ENCODE measurements around the gene PSME1. TPM values are rescaled to one million over a fixed set of nuclear protein-coding genes. Genes with fewer than 3 reads are reported as not detected.
A peak's percentile ranks its signal among the peaks of the same experiment; 100 is the strongest.

PSME1 gene
- total and polyA plus RNA-seq, 2 of the 13 experiments (the other 11 are each of a cell fraction or from before 2014, with no cell fraction given): 159 to 608 TPM

- CTCF ChIA-PET (ENCODE audit: low intra/inter-chr PET ratio, low total read pairs): interaction anchor here (1.0 to 1.6 kb wide), 2 partner anchors 20 to 48 kb away, joined by 3 read pairs; partner anchors contain the start of genes IRF9 and PCK2
- Histone ChIP-seq H3K4me2 (ENCODE audit: low read depth, low read length) (peak overlapping the region; percentile 100), H3K4me3 (replicated peaks in 1 of 3; ENCODE audit: insufficient read depth in 1 of 3, low read depth in 2 of 3, low read length in 3 of 3) (peak overlapping the region; percentile 49 to 96 (median 66)), H2AFZ (ENCODE audit: low read length) (no peak overlapping the region), H3K79me2 (ENCODE audit: insufficient read depth, low read length) (peaks cover 32% of the 10 kb centered on the region), H3K9ac (ENCODE audit: insufficient read depth, low read depth, low read length) (peak overlapping the region; percentile 99), H4K20me1 (ENCODE audit: insufficient read depth, low read length) (no peaks in the 10 kb centered on the region), H3K27me3 (ENCODE audit: control insufficient read depth in 1 of 2, insufficient read depth in 2 of 2, low read length in 2 of 2) (no peaks in the 10 kb centered on the region; a peak in 1 of 5 replicates), H3K27ac (ENCODE audit: extremely low read length, insufficient read depth, low read length) (peak overlapping the region; percentile 98), H3K36me3 (replicated peaks in 1 of 2; ENCODE audit: control insufficient read depth in 1 of 2, insufficient read depth in 2 of 2, low read length in 2 of 2) (peaks cover 18 to 23% of the 10 kb centered on the region in 2 experiments), H3K4me1 (ENCODE audit: insufficient read depth, low read length) (peaks cover 62% of the 10 kb centered on the region), H3K9me3 (ENCODE audit: low read length) (no peaks in the 10 kb centered on the region)
- WGBS (ENCODE audit: low lambda C conversion rate): 16% methylated on average over 15 of the region's 15 CpGs
- BruUV-seq (replicated peaks): TSS peak; percentile 78
- intact Hi-C loops (cut with micrococcal nuclease; ENCODE audit: unreplicated experiment): loop anchor here (10.0 kb wide), 2 partner anchors 809 to 1019 kb away; partner anchors contain the start of genes ACIN1, BCL2L2, C14orf119 and PPP1R3E
- DNase-seq (ENCODE audit: low spot score) (no peak), ATAC-seq (no peak), FAIRE-seq (no peak)
- POLR2A ChIA-PET: interaction anchor here (0.7 to 15.5 kb wide), 53 partner anchors 10 to 1184 kb away, joined by 3 to 977 read pairs (median 9); partner anchors contain the start of genes ACIN1, AP1G2, BCL2L2 and C14orf119
- in situ Hi-C loops (cut with HindIII; ENCODE audit: extremely low pct_ligation_motif_present, low pct_unique_long_range_greater_than_20kb): loop anchor here (25.0 kb wide), 1 partner anchor 1526 kb away; the partner anchor contains the start of genes ABHD4 and DAD1
- TF ChIP-seq ZNF256 (CRISPR knock-in tag; conservative IDR thresholded peaks at IDR 0.05) (peak; percentile 80), HOXA9 (CRISPR knock-in tag; IDR thresholded peaks at IDR 0.05; ENCODE audit: borderline replicate concordance) (no peak), MXI1 (IDR thresholded peaks at IDR 0.05; ENCODE audit: borderline replicate concordance, low read depth, low read length) (no peak), CREB3 (CRISPR knock-in tag; IDR thresholded peaks at IDR 0.05) (peak; percentile 95; the same call in 1 of the 2 replicates), ZNF546 (CRISPR knock-in tag; conservative IDR thresholded peaks at IDR 0.05) (0 out of 2 replicates have a peak, but pooled peaks have one; percentile 62), ARHGAP35 (CRISPR knock-in tag; IDR thresholded peaks at IDR 0.05; ENCODE audit: borderline replicate concordance) (no peak), TP53 (CRISPR knock-in tag; conservative IDR thresholded peaks at IDR 0.05) (0 out of 2 replicates have a peak, but pooled peaks have one; percentile 90), TEF (CRISPR knock-in tag; IDR thresholded peaks at IDR 0.05) (peak; percentile 91; the same call in 1 of the 2 replicates), ZNF549 (CRISPR knock-in tag; IDR thresholded peaks at IDR 0.05) (peak; percentile 81; the same call in 1 of the 2 replicates), GPN1 (CRISPR knock-in tag; IDR thresholded peaks at IDR 0.05; ENCODE audit: borderline replicate concordance) (0 out of 2 replicates have a peak, but pooled peaks have one; percentile 69), PCBP1 (IDR thresholded peaks at IDR 0.05; ENCODE audit: borderline replicate concordance, low read depth, low read length) (no peak), NFKB2 (CRISPR knock-in tag; IDR thresholded peaks at IDR 0.05; ENCODE audit: borderline replicate concordance) (no peak), SNAI1 (CRISPR knock-in tag; IDR thresholded peaks at IDR 0.05; ENCODE audit: borderline replicate concordance) (0 out of 2 replicates have a peak, but pooled peaks have one; percentile 1), HMGA1 (CRISPR knock-in tag; conservative IDR thresholded peaks at IDR 0.05) (0 out of 2 replicates have a peak, but pooled peaks have one; percentile 88), ZNF17 (CRISPR knock-in tag; IDR thresholded peaks at IDR 0.05) (peak; percentile 52; the same call in 1 of the 2 replicates), ZNF772 (CRISPR knock-in tag; IDR thresholded peaks at IDR 0.05) (no peak), SETDB1 (CRISPR knock-in tag; IDR thresholded peaks at IDR 0.05; ENCODE audit: borderline replicate concordance) (0 out of 2 replicates have a peak, but pooled peaks have one; percentile 76), ZSCAN12 (CRISPR knock-in tag; IDR thresholded peaks at IDR 0.05) (0 out of 2 replicates have a peak, but pooled peaks have one; percentile 6), SATB2 (CRISPR knock-in tag; IDR thresholded peaks at IDR 0.05) (peak; percentile 66; the same call in 1 of the 2 replicates)
- TF ChIP-seq, protein P1, sequence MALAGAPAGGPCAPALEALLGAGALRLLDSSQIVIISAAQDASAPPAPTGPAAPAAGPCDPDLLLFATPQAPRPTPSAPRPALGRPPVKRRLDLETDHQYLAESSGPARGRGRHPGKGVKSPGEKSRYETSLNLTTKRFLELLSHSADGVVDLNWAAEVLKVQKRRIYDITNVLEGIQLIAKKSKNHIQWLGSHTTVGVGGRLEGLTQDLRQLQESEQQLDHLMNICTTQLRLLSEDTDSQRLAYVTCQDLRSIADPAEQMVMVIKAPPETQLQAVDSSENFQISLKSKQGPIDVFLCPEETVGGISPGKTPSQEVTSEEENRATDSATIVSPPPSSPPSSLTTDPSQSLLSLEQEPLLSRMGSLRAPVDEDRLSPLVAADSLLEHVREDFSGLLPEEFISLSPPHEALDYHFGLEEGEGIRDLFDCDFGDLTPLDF (CRISPR knock-in tag; IDR thresholded peaks at IDR 0.05): peak; percentile 71; the same call in 1 of the 2 replicates
- TF ChIP-seq, protein P2, sequence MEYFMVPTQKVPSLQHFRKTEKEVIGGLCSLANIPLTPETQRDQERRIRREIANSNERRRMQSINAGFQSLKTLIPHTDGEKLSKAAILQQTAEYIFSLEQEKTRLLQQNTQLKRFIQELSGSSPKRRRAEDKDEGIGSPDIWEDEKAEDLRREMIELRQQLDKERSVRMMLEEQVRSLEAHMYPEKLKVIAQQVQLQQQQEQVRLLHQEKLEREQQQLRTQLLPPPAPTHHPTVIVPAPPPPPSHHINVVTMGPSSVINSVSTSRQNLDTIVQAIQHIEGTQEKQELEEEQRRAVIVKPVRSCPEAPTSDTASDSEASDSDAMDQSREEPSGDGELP (IDR thresholded peaks at IDR 0.05; ENCODE audit: borderline replicate concordance, low read depth): no peak
Measured at GRCh38 chr14:24113379-24113800, 22.6 kb upstream of the PSME1 start.

Measured in HepG2 (cell line).